Esophagus (tissue), 2 donors: ENCODE data around the gene MMP2. TPM values are rescaled to one million over a fixed set of nuclear protein-coding genes. Genes with fewer than 3 reads are reported as not detected.
A peak's percentile ranks its signal among the peaks of the same experiment; 100 is the strongest.

Experiments used
- H3K27ac ChIP-seq, 2 donors: one replicate each; pipeline ENCODE4 v1.5.1; 2013; ENCODE audit warnings: low read depth in 2 of 2, mild to moderate bottlenecking in 2 of 2, inconsistent platforms in 1 of 2, low read length in 1 of 2, moderate library complexity in 1 of 2
- H3K27me3 ChIP-seq, 2 donors: one replicate each; pipeline ENCODE4 v1.6.1; 2013; ENCODE audit warnings: low read length in 2 of 2, control low read depth in 1 of 2, mild to moderate bottlenecking in 1 of 2; ENCODE audit not compliant: insufficient read depth in 2 of 2, control insufficient read depth in 1 of 2
- H3K36me3 ChIP-seq, 2 donors: one replicate each; pipeline ENCODE4 v1.6.1; 2013; ENCODE audit warnings: low read length in 1 of 2; ENCODE audit not compliant: control insufficient read depth in 2 of 2, insufficient read depth in 2 of 2
- H3K4me1 ChIP-seq, 2 donors: one replicate each; pipeline ENCODE4 v1.6.1; 2013; ENCODE audit warnings: low read length in 1 of 2; ENCODE audit not compliant: control insufficient read depth in 2 of 2, insufficient read depth in 2 of 2
- H3K4me3 ChIP-seq, 2 donors: one replicate each; pipeline ENCODE4 v1.5.1; 2013; ENCODE audit warnings: low read length in 2 of 2, mild to moderate bottlenecking in 2 of 2, low read depth in 1 of 2, moderate library complexity in 1 of 2
- H3K9me3 ChIP-seq, 2 donors: one replicate each; pipeline ENCODE4 v1.6.1; 2013; ENCODE audit warnings: mild to moderate bottlenecking in 2 of 2, low read depth in 1 of 2, low read length in 1 of 2, moderate library complexity in 1 of 2; ENCODE audit not compliant: control insufficient read depth in 2 of 2, insufficient read depth in 1 of 2
- WGBS, 2 donors: extraction: QIAGEN DNeasy Blood & Tissue Kit; methylation state at CpG; one replicate each; pipeline ENCODE4 v1.1.7; 2013; 5-methylcytosine and 5-hydroxymethylcytosine counted together
- polyA plus RNA-seq, 2 donors: library from polyadenylated mRNA; stranded (reverse); fragments of 200-250 nt; gene quantifications; one replicate each; pipeline ENCODE4 v1.2.3, GENCODE V29; 2013
- donor health status: healthy with polysubstance abuse.
- donor health status: Bipolar disorder and iron deficiency.

MMP2 gene
- polyA plus RNA-seq, 2 donors = 3.3 to 11.0 TPM

DNA sequence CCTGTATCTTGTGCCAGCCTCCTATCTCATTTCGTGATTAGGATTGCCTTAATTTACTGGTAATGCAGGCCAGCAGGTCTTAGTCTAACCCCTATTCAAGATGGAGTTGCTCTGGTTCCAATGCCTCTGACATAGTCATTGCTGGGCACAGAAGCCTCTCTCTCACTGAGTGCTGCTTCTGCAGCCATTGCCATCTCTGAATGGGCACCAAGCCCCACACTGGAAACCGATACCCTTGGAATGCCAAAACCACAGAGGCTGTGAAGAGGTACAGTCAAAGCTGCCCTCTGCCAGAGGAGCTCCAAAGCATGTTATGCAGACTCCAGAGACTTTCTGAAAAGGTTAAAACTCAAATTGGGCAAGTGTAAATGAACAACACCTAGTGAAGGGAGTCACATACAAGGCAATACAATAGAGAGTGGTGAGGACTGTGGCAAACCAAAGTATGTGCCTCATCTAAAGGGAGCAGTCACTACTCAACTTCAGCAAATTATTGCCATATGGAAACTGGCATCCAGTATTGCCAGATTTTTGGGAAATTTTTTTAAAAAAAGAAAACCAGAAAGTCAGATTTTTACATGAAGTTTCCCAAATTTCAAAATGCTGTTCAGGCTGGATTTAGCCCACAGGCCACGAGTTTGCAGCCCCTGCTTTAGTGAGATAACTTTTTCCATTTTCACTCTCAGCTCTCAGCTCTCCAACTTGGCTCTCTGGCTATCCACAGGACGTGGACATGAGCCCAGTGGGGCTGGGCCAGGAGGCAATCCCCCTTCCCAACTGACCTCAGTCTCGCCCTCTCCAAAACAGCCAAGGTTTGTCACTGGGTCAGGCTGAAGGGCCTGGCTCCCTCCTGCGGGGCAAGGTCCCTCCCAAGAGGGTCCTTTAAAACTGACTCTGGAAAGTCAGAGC is 2.1 kb upstream of the MMP2 start:
- 68 to 74% methylated on average over 6 of the region's 6 CpGs for WGBS, 2 donors
- Histone ChIP-seq H3K27ac (peak overlapping the region; percentile 15 to 48), H3K4me3 (no peak overlapping the region), H3K9me3 (no peaks in the 10 kb centered on the region), H3K36me3 (no peaks in the 10 kb centered on the region), H3K4me1 (peaks cover 0 to 10% of the 10 kb centered on the region in 2 donors), H3K27me3 (no peaks in the 10 kb centered on the region)

DNA sequence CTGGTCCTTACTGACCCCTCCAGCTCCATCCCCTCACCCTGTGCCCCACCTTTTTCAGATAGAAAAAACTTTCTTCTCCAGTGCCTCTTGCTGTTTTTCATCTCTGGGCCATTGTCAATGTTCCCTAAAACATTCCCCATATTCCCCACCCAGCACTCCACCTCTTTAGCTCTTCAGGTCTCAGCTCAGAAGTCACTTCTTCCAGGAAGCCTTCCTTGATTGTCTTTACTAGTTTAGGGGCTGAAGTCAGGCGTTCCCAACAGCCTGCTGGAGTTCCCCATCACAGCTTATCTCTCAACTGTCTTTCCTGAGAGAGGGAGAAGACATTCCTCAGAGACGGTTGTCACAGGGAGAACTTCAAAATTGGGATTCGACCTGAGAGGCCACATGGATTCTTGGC is 1.3 kb upstream of the MMP2 start:
- H3K4me3 ChIP-seq = no peak overlapping the region

DNA sequence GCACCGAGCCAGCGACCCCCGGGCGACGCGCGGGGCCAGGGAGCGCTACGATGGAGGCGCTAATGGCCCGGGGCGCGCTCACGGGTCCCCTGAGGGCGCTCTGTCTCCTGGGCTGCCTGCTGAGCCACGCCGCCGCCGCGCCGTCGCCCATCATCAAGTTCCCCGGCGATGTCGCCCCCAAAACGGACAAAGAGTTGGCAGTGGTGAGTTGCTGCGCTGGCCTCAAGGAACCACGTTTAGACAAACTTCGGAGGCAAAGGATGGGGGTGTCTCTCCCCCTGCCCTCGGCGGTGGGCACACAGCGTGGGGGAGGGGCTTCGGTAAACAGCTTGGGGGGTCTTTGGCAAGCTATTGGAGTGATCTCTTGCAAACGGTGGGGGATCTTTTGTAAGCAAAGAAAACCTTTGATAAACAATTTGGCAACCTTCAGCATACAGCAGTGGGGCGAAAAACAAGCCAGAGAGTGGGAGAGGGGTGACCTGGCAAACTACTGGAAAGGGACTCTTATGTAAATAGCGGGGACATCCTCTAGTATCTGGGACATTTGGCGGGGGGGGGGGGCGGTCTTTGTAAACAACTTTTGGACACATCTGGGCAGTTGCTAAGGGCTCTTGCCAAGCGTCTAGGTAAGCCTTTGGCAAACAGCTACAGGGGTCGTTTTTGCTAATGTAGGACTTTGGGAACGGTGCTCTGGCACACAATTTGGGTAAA is 587 bp downstream of the MMP2 start:
- Histone ChIP-seq H3K27me3 (no peaks in the 10 kb centered on the region), H3K36me3 (no peaks in the 10 kb centered on the region), H3K4me1 (peaks cover 0 to 13% of the 10 kb centered on the region in 2 donors), H3K27ac (peak overlapping the region; percentile 51 to 59), H3K4me3 (peak overlapping the region; percentile 45 to 51), H3K9me3 (peaks cover 0 to 2% of the 10 kb centered on the region in 2 donors)
- 1 to 2% methylated on average over 36 to 41 of the region's 41 CpGs for WGBS, 2 donors

More for the DNA sequence above, 1.3 kb upstream of the MMP2 start:
- H3K27me3 ChIP-seq = no peaks in the 10 kb centered on the region
- H3K27ac ChIP-seq = peak overlapping the region in 1 of 2 donors; percentile 9
- H3K36me3 ChIP-seq = no peaks in the 10 kb centered on the region
- peaks cover 0 to 10% of the 10 kb centered on the region in 2 donors for H3K4me1 ChIP-seq
- no peaks in the 10 kb centered on the region for H3K9me3 ChIP-seq
- 80 to 92% methylated on average over 3 of the region's 3 CpGs for WGBS, 2 donors

DNA sequence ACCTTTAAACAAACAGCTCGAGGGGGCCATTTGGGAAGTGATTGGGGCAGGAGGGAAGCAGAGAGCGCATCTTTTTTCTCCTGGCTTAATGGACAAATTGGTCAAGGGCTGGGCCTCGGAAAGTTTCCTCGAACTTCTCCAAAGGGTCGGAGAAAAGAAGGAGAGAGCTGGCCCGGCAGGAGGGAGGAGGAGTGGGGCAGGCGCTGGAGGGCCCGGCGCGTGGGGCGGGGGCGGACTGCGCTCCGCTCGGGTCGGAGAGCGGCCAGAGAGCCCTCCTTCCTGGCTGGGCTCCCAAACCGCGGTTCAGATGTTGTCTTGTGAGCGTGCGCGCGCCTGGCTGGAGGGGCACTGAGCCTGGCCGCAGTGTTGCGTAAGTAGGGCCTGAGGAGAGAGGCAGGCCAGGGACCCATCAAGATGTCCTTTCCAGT is 1.2 kb downstream of the MMP2 start:
- Histone ChIP-seq H3K4me1 (peaks cover 0 to 13% of the 10 kb centered on the region in 2 donors), H3K4me3 (peak overlapping the region; percentile 23 to 45), H3K9me3 (peaks cover 0 to 2% of the 10 kb centered on the region in 2 donors), H3K27ac (peak overlapping the region; percentile 30 to 59), H3K27me3 (no peaks in the 10 kb centered on the region), H3K36me3 (no peaks in the 10 kb centered on the region)
- 3 to 5% methylated on average over 21 to 25 of the region's 25 CpGs for WGBS, 2 donors

DNA sequence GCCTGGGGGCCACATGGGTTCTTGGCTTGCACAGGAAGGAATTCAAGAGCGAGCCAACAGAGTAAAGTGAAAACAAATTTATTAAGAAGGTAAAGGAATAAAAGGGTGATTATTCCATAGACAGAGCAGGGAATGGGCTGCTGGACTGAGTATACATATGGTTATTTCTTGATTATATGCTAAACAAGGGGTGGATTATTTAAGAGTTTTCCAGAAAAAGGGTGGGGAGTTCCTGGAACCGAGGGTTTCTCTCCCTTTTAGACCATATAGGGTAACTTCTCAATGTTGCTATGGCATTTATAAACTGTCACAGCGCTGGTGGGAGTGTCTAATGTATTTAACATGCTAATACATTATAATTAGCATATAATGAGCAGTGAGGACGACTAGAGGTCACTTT is 2.0 kb downstream of the MMP2 start:
- H3K36me3 ChIP-seq = no peaks in the 10 kb centered on the region
- WGBS, 2 donors = 67 to 77% methylated on average over 4 of the region's 4 CpGs
- peaks cover 0 to 2% of the 10 kb centered on the region in 2 donors for H3K9me3 ChIP-seq
- peaks cover 0 to 13% of the 10 kb centered on the region in 2 donors for H3K4me1 ChIP-seq
- peak overlapping the region in 1 of 2 donors; percentile 23 for H3K27ac ChIP-seq
- no peak overlapping the region for H3K4me3 ChIP-seq
- H3K27me3 ChIP-seq = no peaks in the 10 kb centered on the region

DNA sequence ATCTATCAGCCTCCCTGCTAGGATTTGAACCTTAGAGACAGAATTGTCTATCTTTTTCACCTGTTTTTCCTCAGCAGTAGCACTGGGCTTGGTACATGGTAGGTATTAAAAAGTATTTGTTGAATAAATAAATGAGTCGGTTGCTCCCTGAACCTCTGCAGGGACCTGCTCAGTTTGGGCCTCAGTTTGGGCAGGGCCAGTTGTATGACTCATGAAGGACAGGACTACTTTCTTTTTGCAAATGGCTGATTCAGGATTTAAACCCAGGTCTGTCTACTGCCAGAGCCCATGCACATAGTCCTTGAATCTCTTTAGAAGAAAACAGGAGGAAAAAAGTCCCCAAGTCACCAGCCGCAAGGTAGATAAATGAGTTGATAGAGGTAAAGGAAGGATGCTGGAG is 3.1 kb downstream of the MMP2 start:
- WGBS, 2 donors = 63 to 64% methylated on average over 2 of the region's 2 CpGs
- H3K36me3 ChIP-seq = no peaks in the 10 kb centered on the region
- H3K27ac ChIP-seq = no peak overlapping the region
- peaks cover 0 to 13% of the 10 kb centered on the region in 2 donors for H3K4me1 ChIP-seq
- H3K27me3 ChIP-seq = no peaks in the 10 kb centered on the region
- peaks cover 0 to 2% of the 10 kb centered on the region in 2 donors for H3K9me3 ChIP-seq
- no peak overlapping the region for H3K4me3 ChIP-seq

DNA sequence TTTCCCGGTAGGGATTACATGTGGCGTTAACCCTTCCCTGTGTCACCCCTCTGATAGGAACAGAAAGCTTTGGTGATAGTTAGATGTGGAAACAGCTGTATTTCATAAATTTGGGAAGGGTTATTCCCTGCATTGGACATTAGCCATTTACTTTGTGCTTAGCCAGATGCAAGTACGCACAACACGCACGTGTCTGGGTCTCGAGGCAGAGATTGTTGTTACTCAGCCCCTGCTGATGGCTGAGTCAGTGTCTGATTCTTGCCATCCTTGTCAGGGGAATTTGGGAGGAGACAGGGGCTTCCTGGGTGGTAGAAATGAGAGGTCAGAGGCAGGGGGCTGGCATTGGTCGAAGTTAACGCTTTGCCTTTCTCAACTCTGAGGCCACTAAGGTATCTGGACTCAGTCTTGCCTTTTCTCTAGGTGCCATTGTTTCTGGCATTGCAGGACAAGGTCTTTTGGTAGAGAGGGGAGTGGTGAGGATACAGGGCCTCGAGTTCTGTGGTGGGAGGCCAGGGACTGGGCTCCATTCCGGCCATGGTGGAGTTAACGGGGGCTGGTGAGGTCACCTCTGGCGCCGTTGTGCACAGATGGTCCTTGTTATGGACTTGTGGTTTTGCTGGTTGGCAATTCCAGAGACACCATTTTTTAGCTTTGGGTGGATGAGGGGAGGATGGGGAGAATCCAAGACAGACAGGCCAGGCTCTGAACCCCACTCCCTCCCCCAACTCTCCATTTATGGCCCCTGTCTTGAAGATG is 8.2 kb downstream of the MMP2 start:
- no peaks in the 10 kb centered on the region for H3K36me3 ChIP-seq
- no peak overlapping the region for H3K27ac ChIP-seq
- H3K9me3 ChIP-seq = peaks cover 0 to 2% of the 10 kb centered on the region in 2 donors
- no peak overlapping the region for H3K4me3 ChIP-seq
- H3K4me1 ChIP-seq = peaks cover 0 to 3% of the 10 kb centered on the region in 2 donors
- H3K27me3 ChIP-seq = no peaks in the 10 kb centered on the region
- WGBS, 2 donors = 77 to 80% methylated on average over 13 of the region's 13 CpGs

DNA sequence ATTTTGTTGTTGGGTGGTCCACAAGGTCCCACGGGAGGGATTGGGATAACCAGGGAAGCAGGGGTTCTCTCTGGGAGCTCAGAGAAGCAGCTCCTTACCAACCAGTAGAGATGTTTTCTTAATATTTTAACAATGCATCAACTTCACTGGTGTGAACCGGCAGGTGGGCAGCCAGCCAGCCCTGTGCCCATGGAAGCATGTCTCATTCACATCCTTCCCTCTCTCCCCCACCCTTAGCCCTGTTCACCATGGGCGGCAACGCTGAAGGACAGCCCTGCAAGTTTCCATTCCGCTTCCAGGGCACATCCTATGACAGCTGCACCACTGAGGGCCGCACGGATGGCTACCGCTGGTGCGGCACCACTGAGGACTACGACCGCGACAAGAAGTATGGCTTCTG is 9.3 kb downstream of the MMP2 start:
- no peaks in the 10 kb centered on the region for H3K36me3 ChIP-seq
- peak overlapping the region in 1 of 2 donors; percentile 7 for H3K27ac ChIP-seq

More for the DNA sequence above, 9.3 kb downstream of the MMP2 start:
- no peaks in the 10 kb centered on the region for H3K27me3 ChIP-seq
- 87 to 89% methylated on average over 12 of the region's 12 CpGs for WGBS, 2 donors
- H3K4me3 ChIP-seq = no peak overlapping the region
- H3K4me1 ChIP-seq = peaks cover 0 to 2% of the 10 kb centered on the region in 2 donors
- H3K9me3 ChIP-seq = peaks cover 0 to 2% of the 10 kb centered on the region in 2 donors
